Kidney (tissue), 14 donors: ENCODE measurements around the gene MECR. TPM values are rescaled to one million over a fixed set of nuclear protein-coding genes. Genes with fewer than 3 reads are reported as not detected.

Experiments used
- DNase-seq, 5 donors: peaks; one replicate each; pipeline ENCODE4 v3.0.0-alpha.2; 2013 to 2020
- FAIRE-seq: peaks from 2 replicates; lab custom pipeline; 2012; peaks lifted over from hg19 to GRCh38; lab: Jason Lieb, UNC
- H3K27ac ChIP-seq, 2 donors: one replicate each; pipeline ENCODE4 v1.7.0; 2013; ENCODE audit warnings: low read depth in 2 of 2, low read length in 2 of 2, inconsistent platforms in 1 of 2
- H3K27me3 ChIP-seq: one replicate; pipeline ENCODE4 v1.7.1; 2013; ENCODE audit warnings: low read length, inconsistent platforms; ENCODE audit not compliant: control insufficient read depth, insufficient read depth
- H3K36me3 ChIP-seq, 3 donors: one replicate each; pipeline versions ENCODE4 v1.7.0 to v1.7.1; 2013; ENCODE audit warnings: low read length in 3 of 3, control low read depth in 1 of 3, inconsistent platforms in 1 of 3; ENCODE audit not compliant: insufficient read depth in 3 of 3, control insufficient read depth in 2 of 3
- H3K4me1 ChIP-seq, 3 donors: one replicate each; pipeline versions ENCODE4 v1.7.0 to v1.7.1; 2013; ENCODE audit warnings: low read length in 3 of 3, inconsistent platforms in 1 of 3, low read depth in 1 of 3; ENCODE audit not compliant: control insufficient read depth in 2 of 3, insufficient read depth in 2 of 3
- H3K4me3 ChIP-seq, 3 donors: one replicate each; pipeline versions ENCODE4 v1.7.0 to v1.8.1; 2013; ENCODE audit warnings: low read length in 3 of 3, control low read depth in 1 of 3, inconsistent platforms in 1 of 3
- H3K9ac ChIP-seq, 3 donors: one replicate each; pipeline versions ENCODE4 v1.7.0 to v1.7.1; 2013; ENCODE audit warnings: low read length in 3 of 3, control low read depth in 1 of 3, inconsistent platforms in 1 of 3
- H3K9me3 ChIP-seq, 3 donors: one replicate each; pipeline versions ENCODE4 v1.7.0 to v1.7.1; 2013; ENCODE audit warnings: low read length in 3 of 3, control low read depth in 1 of 3, inconsistent platforms in 1 of 3; ENCODE audit not compliant: control insufficient read depth in 2 of 3, insufficient read depth in 1 of 3
- CTCF ChIP-seq: IDR thresholded peaks from 3 replicates; pipeline ENCODE4 v1.5.1; 2012; ENCODE audit warnings: mild to moderate bottlenecking, moderate library complexity, borderline replicate concordance; ENCODE audit not compliant: insufficient read depth; ENCODE audit errors: extremely low read depth
- intact Hi-C: fragments of 100-400 bp; cut with DNase I; formaldehyde crosslinking; loops from one replicate; pipeline ENCODE4 v1.11.1; 2022
- polyA plus RNA-seq: library from polyadenylated mRNA; stranded (reverse); fragments of 350-450 nt; fragmentation: Illumina TruSeq; extraction: RNeasy Lipid Tissue Mini Kit (QIAGEN cat#74804); gene quantifications from one replicate; pipeline ENCODE4 v1.2.3, GENCODE V29; 2014; ENCODE audit warnings: low read depth, low replicate concordance; ENCODE audit not compliant: insufficient read depth
- total RNA-seq: library from RNA; stranded (reverse); fragmentation: NEBNext Ultra II Directional; extraction: Animal tissue kit (Norgen Biotek cat#: 25700); gene quantifications from one replicate; pipeline ENCODE4 v1.2.1, GENCODE V29; 2021
- donor health status: control.
- donor health status: control.
- donor health status: control.
- donor health status: control.
- donor health status: control.
- donor health status: DM: yes; HTN: yes; CAD: no.
- donor health status: Normal renal cell carcinoma (clear cell type).

Gene MECR
- total and polyA plus RNA-seq, 2 donors from 2014 or later = 27.7 to 42.6 TPM

GRCh38 chr1:29162025-29162424 is 68.7 kb downstream of the MECR start:
- Histone ChIP-seq H3K27ac (no peak overlapping the region), H3K4me1 (peaks cover 3 to 60% (median 27%) of the 10 kb centered on the region in 3 donors), H3K36me3 (peaks cover 11 to 29% (median 13%) of the 10 kb centered on the region in 3 donors), H3K4me3 (no peak overlapping the region), H3K9ac (no peak overlapping the region), H3K9me3 (no peaks in the 10 kb centered on the region), H3K27me3 (no peaks in the 10 kb centered on the region)
- FAIRE-seq (no peak), DNase-seq (peak in 2 of 5 donors; percentile 60 to 67)
- intact Hi-C loops = no loop called here
- TF ChIP-seq CTCF = no peak

GRCh38 chr1:29159773-29160172 is 71.0 kb downstream of the MECR start:
- no peak for TF ChIP-seq CTCF
- Histone ChIP-seq H3K4me3 (no peak overlapping the region), H3K36me3 (peaks cover 11 to 25% (median 16%) of the 10 kb centered on the region in 3 donors), H3K27me3 (no peaks in the 10 kb centered on the region), H3K9ac (no peak overlapping the region), H3K9me3 (no peaks in the 10 kb centered on the region), H3K4me1 (peaks cover 0 to 48% (median 20%) of the 10 kb centered on the region in 3 donors), H3K27ac (no peak overlapping the region)
- FAIRE-seq = peak; percentile 57
- intact Hi-C loops = no loop called here
- DNase-seq = no peak

- no peak overlapping the region for H3K4me3 ChIP-seq
- H3K9me3 ChIP-seq = no peaks in the 10 kb centered on the region
- H3K36me3 ChIP-seq = peaks cover 17 to 38% (median 25%) of the 10 kb centered on the region in 3 donors
- intact Hi-C loops = no loop called here
- H3K4me1 ChIP-seq = peaks cover 0 to 25% (median 15%) of the 10 kb centered on the region in 3 donors
- no peak overlapping the region for H3K27ac ChIP-seq
- DNase-seq = no peak
- H3K27me3 ChIP-seq = no peaks in the 10 kb centered on the region
- no peak for FAIRE-seq
- H3K9ac ChIP-seq = no peak overlapping the region
- TF ChIP-seq CTCF = no peak
These were observed 73.5 kb downstream of the MECR start for GRCh38 chr1:29157269-29157601.
